OCI-LY1 (cell line): ENCODE measurements around the gene EIF2D.

Experiments used
- H2AFZ ChIP-seq: fragments of 200-600 bp; sonication (generic), shearing (Covaris generic); 2 replicates; pipeline ENCODE4 v1.6.0; 2014; ENCODE audit warnings: antibody characterized with exemption, mild to moderate bottlenecking, low read length
- H3F3A ChIP-seq: fragments of 200-600 bp; sonication (generic), shearing (Covaris generic); 2 replicates; pipeline ENCODE4 v1.6.0; 2014; ENCODE audit warnings: mild to moderate bottlenecking, antibody characterized with exemption, low read length, moderate library complexity; ENCODE audit not compliant: insufficient read depth
- H3K27ac ChIP-seq: fragments of 200-600 bp; sonication (generic); 2 replicates; pipeline ENCODE4 v1.5.1; 2014; ENCODE audit warnings: low read length, mixed run types, mild to moderate bottlenecking, low read depth; ENCODE audit not compliant: poor library complexity, severe bottlenecking
- H3K27me3 ChIP-seq: fragments of 200-600 bp; sonication (generic); 2 replicates; pipeline ENCODE4 v1.6.0; 2014; ENCODE audit warnings: antibody characterized with exemption, mild to moderate bottlenecking, low read length, moderate library complexity; ENCODE audit not compliant: insufficient read depth
- H3K36me3 ChIP-seq: fragments of 200-600 bp; sonication (generic); 2 replicates; pipeline ENCODE4 v1.6.1; 2014; ENCODE audit warnings: mild to moderate bottlenecking, antibody characterized with exemption, low read length, moderate library complexity, mixed read lengths; ENCODE audit not compliant: insufficient read depth
- H3K4me1 ChIP-seq: fragments of 200-600 bp; sonication (generic); 2 replicates; pipeline ENCODE4 v1.5.1; 2014; ENCODE audit warnings: mild to moderate bottlenecking, low read length, moderate library complexity; ENCODE audit not compliant: insufficient read depth, severe bottlenecking
- H3K4me2 ChIP-seq: fragments of 200-600 bp; sonication (generic), shearing (Covaris generic); 2 replicates; pipeline ENCODE4 v1.6.1; 2014; ENCODE audit warnings: low read length
- H3K4me3 ChIP-seq: fragments of 200-600 bp; sonication (generic); 2 replicates; pipeline ENCODE4 v1.5.1; 2014; ENCODE audit warnings: low read length, low read depth, mild to moderate bottlenecking, mixed read lengths; ENCODE audit not compliant: poor library complexity, severe bottlenecking
- H3K79me2 ChIP-seq: fragments of 200-600 bp; shearing (Covaris generic); 2 replicates; pipeline ENCODE4 v1.6.1; 2016; ENCODE audit warnings: mixed run types, low read length, mixed read lengths; ENCODE audit not compliant: insufficient read depth
- H3K9ac ChIP-seq: fragments of 200-600 bp; sonication (generic), shearing (Covaris generic); 2 replicates; pipeline ENCODE4 v1.6.1; 2014; ENCODE audit warnings: mild to moderate bottlenecking, low read length, mixed read lengths
- H3K9me2 ChIP-seq: fragments of 200-600 bp; sonication (generic), shearing (Covaris generic); 2 replicates; pipeline ENCODE4 v1.6.1; 2014; ENCODE audit warnings: low read depth, mild to moderate bottlenecking, low read length, mixed read lengths
- H3K9me3 ChIP-seq: fragments of 200-600 bp; shearing (Covaris generic); 2 replicates; pipeline ENCODE4 v1.6.1; 2014; ENCODE audit warnings: low read length, mixed read lengths
- H4K20me1 ChIP-seq: fragments of 200-600 bp; sonication (generic), shearing (Covaris generic); 2 replicates; pipeline ENCODE4 v1.6.0; 2016; ENCODE audit warnings: mild to moderate bottlenecking, low read length; ENCODE audit not compliant: insufficient read depth
- CTCF ChIP-seq: fragments of 200-600 bp; sonication (generic), shearing (Covaris generic); IDR thresholded peaks from 2 replicates; pipeline ENCODE4 v1.5.1; 2017; ENCODE audit warnings: mild to moderate bottlenecking, antibody characterized with exemption, low read length, moderate library complexity, mixed read lengths
- EZH2 ChIP-seq: fragments of 200-600 bp; sonication (generic), shearing (Covaris generic); IDR thresholded peaks from 2 replicates; pipeline ENCODE4 v1.8.0; 2017; ENCODE audit warnings: borderline replicate concordance, mixed run types, mild to moderate bottlenecking, antibody characterized with exemption, low read length, moderate library complexity, mixed read lengths

Gene EIF2D

GRCh38 chr1:206568256-206568655 is 44.0 kb downstream of the EIF2D start:
- H2AFZ ChIP-seq: no peak overlapping the region
- H3K4me1 ChIP-seq: peaks cover 27% of the 10 kb centered on the region
- no peaks in the 10 kb centered on the region; the same call in 1 of the 2 replicates for H3K79me2 ChIP-seq
- no peaks in the 10 kb centered on the region for H3K27me3 ChIP-seq
- no peaks in the 10 kb centered on the region for H3K9me3 ChIP-seq
- TF ChIP-seq CTCF (no peak), EZH2 (no peak)
- H3K36me3 ChIP-seq: peaks cover 53% of the 10 kb centered on the region; the same call in 1 of the 2 replicates
- no peaks in the 10 kb centered on the region for H3K9me2 ChIP-seq
- H3F3A ChIP-seq: no peaks in the 10 kb centered on the region
- H3K27ac ChIP-seq: no peak overlapping the region
- H3K4me2 ChIP-seq: no peak overlapping the region
- H3K9ac ChIP-seq: no peak overlapping the region
- no peaks in the 10 kb centered on the region for H4K20me1 ChIP-seq
- no peak overlapping the region for H3K4me3 ChIP-seq

- no peak overlapping the region for H2AFZ ChIP-seq
- no peaks in the 10 kb centered on the region for H3K27me3 ChIP-seq
- H3K4me1 ChIP-seq: peaks cover 37% of the 10 kb centered on the region
- H4K20me1 ChIP-seq: no peaks in the 10 kb centered on the region
- H3K36me3 ChIP-seq: peaks cover 46% of the 10 kb centered on the region; the same call in 1 of the 2 replicates
- H3K9me2 ChIP-seq: no peaks in the 10 kb centered on the region
- no peak overlapping the region for H3K27ac ChIP-seq
- no peak for TF ChIP-seq CTCF
- TF ChIP-seq EZH2: no peak
- peak overlapping the region; percentile 5; the same call in 1 of the 2 replicates for H3K4me2 ChIP-seq
- no peaks in the 10 kb centered on the region for H3K9me3 ChIP-seq
- no peak overlapping the region; the same call in 1 of the 2 replicates for H3K9ac ChIP-seq
- no peak overlapping the region for H3K4me3 ChIP-seq
- H3F3A ChIP-seq: no peaks in the 10 kb centered on the region
- H3K79me2 ChIP-seq: no peaks in the 10 kb centered on the region; the same call in 1 of the 2 replicates
These were observed 45.3 kb downstream of the EIF2D start for GRCh38 chr1:206566999-206567398.

- Histone ChIP-seq H3K79me2 (no peaks in the 10 kb centered on the region; the same call in 1 of the 2 replicates), H4K20me1 (no peaks in the 10 kb centered on the region), H3K9me3 (no peaks in the 10 kb centered on the region), H3K4me1 (peaks cover 37% of the 10 kb centered on the region), H3F3A (no peaks in the 10 kb centered on the region), H3K4me2 (no peak overlapping the region), H3K9me2 (no peaks in the 10 kb centered on the region), H3K4me3 (no peak overlapping the region), H3K36me3 (peaks cover 53% of the 10 kb centered on the region; the same call in 1 of the 2 replicates), H2AFZ (no peak overlapping the region), H3K27me3 (no peaks in the 10 kb centered on the region), H3K9ac (no peak overlapping the region; the same call in 1 of the 2 replicates), H3K27ac (no peak overlapping the region)
- TF ChIP-seq CTCF (no peak), EZH2 (no peak)
These were observed 46.3 kb downstream of the EIF2D start for GRCh38 chr1:206565995-206566394.
